ENCODE results near the gene DMGDH. TPM values are rescaled to one million over a fixed set of nuclear protein-coding genes. Genes with fewer than 3 reads are reported as not detected.

Gene DMGDH
- total and polyA plus RNA-seq, 2 of the 4 experiments (the other 2 are of a cell fraction), result 0.18 TPM; not detected in 1

GRCh38 chr5:79031485-79031867, 38.0 kb downstream of the DMGDH start:
- in situ Hi-C loops (cut with MboI; ENCODE audit: low sequenced_read_pairs) (no loop called here), dilution Hi-C loops (cut with HindIII; ENCODE audit: low sequenced_read_pairs, unreplicated experiment) (no loop called here), intact Hi-C loops (cut with micrococcal nuclease) (no loop called here)
- H3K4me1 ChIP-seq (ENCODE audit: control insufficient read depth, insufficient read depth, low read length), result no peaks in the 10 kb centered on the region
- H3K9ac ChIP-seq (ENCODE audit: low read depth, low read length), result no peak overlapping the region
- peaks cover 6% of the 10 kb centered on the region for H3K27me3 ChIP-seq (ENCODE audit: control insufficient read depth, insufficient read depth, low read length)
- H3K14ac ChIP-seq (replicated peaks; ENCODE audit: low read depth, low read length), result no peak overlapping the region
- no peak overlapping the region for H4K8ac ChIP-seq (ENCODE audit: low read depth in 2 of 2, low read length in 2 of 2)
- H4K20me1 ChIP-seq (ENCODE audit: insufficient read depth, low read length), result no peaks in the 10 kb centered on the region
- H2BK20ac ChIP-seq (ENCODE audit: low read depth, low read length), result no peak overlapping the region
- no peak overlapping the region for H4K5ac ChIP-seq (ENCODE audit: low read depth, low read length)
- DNase-seq (no peak), ATAC-seq (ENCODE audit: low read depth) (no peak)
- no peaks in the 10 kb centered on the region for H3K9me3 ChIP-seq (ENCODE audit: control insufficient read depth, insufficient read depth, low read length)
- H2BK15ac ChIP-seq (ENCODE audit: low read depth, low read length), result no peak overlapping the region
- TF ChIP-seq CHD1 (IDR thresholded peaks at IDR 0.05; ENCODE audit: low read depth, low read length) (no peak), NFE2L2 (IDR thresholded peaks at IDR 0.05; ENCODE audit: low read depth, low read length) (no peak), CEBPB (IDR thresholded peaks at IDR 0.05; ENCODE audit: low read depth, low read length) (no peak), BHLHE40 (IDR thresholded peaks at IDR 0.05; ENCODE audit: low read depth, low read length) (no peak), FOS (IDR thresholded peaks at IDR 0.05; ENCODE audit: low read depth, low read length) (no peak), RAD21 (IDR thresholded peaks at IDR 0.05; ENCODE audit: low read length) (no peak), CTCF (conservative IDR thresholded peaks at IDR 0.05; ENCODE audit: low read depth, low read length) (no peak), MXI1 (IDR thresholded peaks at IDR 0.05; ENCODE audit: borderline replicate concordance, low read depth, low read length) (no peak), RCOR1 (IDR thresholded peaks at IDR 0.05; ENCODE audit: insufficient replicate concordance, low read length) (no peak), RFX5 (IDR thresholded peaks at IDR 0.05; ENCODE audit: low read depth, low read length) (no peak), ELK1 (IDR thresholded peaks at IDR 0.05; ENCODE audit: borderline replicate concordance, low read depth, low read length) (no peak), MAFK (IDR thresholded peaks at IDR 0.05; ENCODE audit: low read depth, low read length) (no peak), POLR2A (IDR thresholded peaks at IDR 0.05; ENCODE audit: low read depth, low read length) (no peak), USF2 (IDR thresholded peaks at IDR 0.05; ENCODE audit: low read depth, low read length) (no peak), SMC3 (IDR thresholded peaks at IDR 0.05; ENCODE audit: low read depth, low read length) (no peak)
- CTCF ChIA-PET, result no interaction called here
- H2AK9ac ChIP-seq (replicated peaks; ENCODE audit: low read depth, low read length, poor library complexity), result no peak overlapping the region
- no peak overlapping the region for H3K27ac ChIP-seq (ENCODE audit: insufficient read depth, low read length)
- H3K18ac ChIP-seq (ENCODE audit: low read depth, low read length), result no peak overlapping the region
- no peaks in the 10 kb centered on the region for H3K79me1 ChIP-seq (ENCODE audit: low read depth in 1 of 2, low read length in 2 of 2)
- no peak overlapping the region for H2BK120ac ChIP-seq (ENCODE audit: low read depth, low read length)
- no peak overlapping the region for H3K4ac ChIP-seq (ENCODE audit: low read depth, low read length)
- no peaks in the 10 kb centered on the region for H3K9me1 ChIP-seq (ENCODE audit: insufficient read depth, low read length)
- H2BK5ac ChIP-seq (ENCODE audit: low read depth, low read length, poor library complexity, severe bottlenecking), result no peak overlapping the region
- H4K91ac ChIP-seq (ENCODE audit: insufficient read depth, low read depth, low read length), result no peak overlapping the region
- POLR2A ChIA-PET (ENCODE audit: unreplicated experiment), result no interaction called here
- H2AFZ ChIP-seq (replicated peaks; ENCODE audit: low read length, poor library complexity), result no peak overlapping the region
- no peak overlapping the region for H3K56ac ChIP-seq (ENCODE audit: extremely low read depth, insufficient read depth, low read length)
- no peak overlapping the region for H2AK5ac ChIP-seq (ENCODE audit: low read depth, low read length)
- BruUV-seq (replicated peaks), result no TSS peak
- H3K4me2 ChIP-seq (ENCODE audit: low read depth, low read length), result no peak overlapping the region
- H3K4me3 ChIP-seq (ENCODE audit: insufficient read depth, low read depth, low read length), result no peak overlapping the region
- no peaks in the 10 kb centered on the region for H3K36me3 ChIP-seq (ENCODE audit: control insufficient read depth, insufficient read depth, low read length)
- no peak overlapping the region for H3K23ac ChIP-seq (ENCODE audit: low read depth, low read length)
- 60% methylated on average over 1 of the region's 1 CpG; no CpG with 5 or more reads in 1 of the 2 experiments for WGBS, 2 experiments (ENCODE audit: extremely low coverage in 2 of 2, insufficient read length in 1 of 2)
